HG03064 (cell line): ENCODE measurements around the gene NEK10.
"Not testable (repeated sequence)": the region's sequence is repeated elsewhere in the genome, so short reads cannot be mapped to it uniquely, and the experiment has no call there.

Experiments used
- ATAC-seq: cut with Tn5 transposase; IDR thresholded peaks from one replicate; pipeline ENCODE4 v1.9.1; 2021; ENCODE audit warnings: low read depth; ENCODE audit not compliant: unreplicated experiment

Gene NEK10

GRCh38 chr3:27354588-27355203 lies 14.5 kb downstream of the NEK10 start:
- ATAC-seq: no peak

DNA sequence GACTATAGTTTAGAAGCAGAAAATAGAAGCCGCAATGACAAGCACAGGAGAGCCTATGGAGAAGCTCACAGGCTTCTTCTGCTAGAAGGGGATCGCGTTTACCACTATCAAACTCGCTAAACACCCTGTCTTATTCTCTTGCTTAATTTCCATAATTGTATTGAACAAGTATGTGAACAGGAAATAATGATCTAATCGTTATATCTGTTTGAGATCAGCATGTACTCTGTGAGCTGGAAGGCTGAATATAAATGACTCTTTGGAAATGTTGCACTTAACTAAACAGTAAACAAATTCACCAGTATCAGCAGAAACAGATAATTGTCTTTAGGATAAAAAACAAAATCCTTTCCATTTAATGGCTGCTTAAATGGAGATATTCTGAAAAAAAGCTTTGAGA lies 15.0 kb downstream of the NEK10 start:
- ATAC-seq: no peak

DNA sequence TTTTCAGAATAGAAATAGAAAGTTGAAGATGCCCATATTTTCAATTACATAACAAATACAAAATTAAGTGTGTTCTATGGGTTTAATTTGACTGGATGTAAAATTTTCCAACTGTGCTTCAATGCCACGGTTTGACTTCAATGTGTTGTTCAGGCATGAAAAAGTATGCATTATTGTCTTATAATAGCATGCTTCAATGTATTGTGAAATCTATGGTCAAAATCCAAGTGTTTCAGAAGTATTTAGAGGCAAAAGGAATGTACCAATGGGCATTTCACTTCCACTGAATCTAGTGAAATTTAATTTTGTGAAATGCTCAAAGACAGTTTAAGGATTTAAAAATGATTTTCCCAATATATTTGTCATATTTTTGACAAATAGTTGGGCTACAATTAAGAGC lies 16.0 kb downstream of the NEK10 start:
- ATAC-seq: no peak

GRCh38 chr3:27352047-27352446 lies 17.1 kb downstream of the NEK10 start:
- no peak for ATAC-seq

GRCh38 chr3:27349832-27350231 lies 19.4 kb downstream of the NEK10 start:
- ATAC-seq: peak; percentile 58

DNA sequence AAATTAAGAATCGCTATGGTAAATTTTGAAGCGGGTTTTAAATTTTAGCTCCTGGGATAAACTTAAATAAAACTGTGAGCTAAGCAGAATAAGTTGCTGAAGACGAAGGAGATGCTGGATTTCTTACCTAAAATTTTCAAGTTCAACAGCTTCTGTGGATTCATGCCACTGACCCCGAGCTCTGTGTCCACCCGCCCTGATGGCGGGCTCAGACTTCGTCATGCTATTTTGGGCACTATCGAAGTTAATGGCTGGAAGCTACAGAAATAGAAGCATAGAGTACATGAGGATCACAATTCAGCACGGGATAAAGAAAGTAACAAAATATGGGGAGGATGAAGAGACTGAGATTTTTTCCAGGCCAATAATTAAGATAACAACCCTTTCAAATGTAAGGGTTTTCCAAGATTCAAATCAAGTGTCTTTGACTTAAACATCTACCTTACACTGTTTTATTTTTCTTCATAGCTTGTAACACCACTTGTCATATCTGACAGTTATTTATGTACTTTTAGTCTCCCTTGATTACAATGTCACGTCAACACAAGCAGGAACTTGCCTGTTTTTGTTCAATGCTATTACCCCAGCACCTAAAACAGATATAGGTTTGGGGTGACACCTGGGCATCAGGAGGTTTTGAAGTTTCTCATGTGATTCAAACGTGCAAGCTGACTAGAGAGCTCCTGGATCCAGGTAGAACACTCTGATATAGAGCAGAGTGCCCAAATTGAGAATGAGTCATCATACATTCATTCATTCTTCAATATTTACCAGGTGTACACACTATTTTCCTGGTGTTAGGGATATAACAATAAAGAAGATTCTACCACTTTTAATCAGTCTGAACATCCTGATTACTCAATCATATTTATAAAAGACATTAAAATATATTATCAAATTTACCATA lies 23.0 kb downstream of the NEK10 start:
- no peak for ATAC-seq

GRCh38 chr3:27345493-27345892 lies 23.7 kb downstream of the NEK10 start:
- ATAC-seq: no peak

- no peak for ATAC-seq
Measured at GRCh38 chr3:27345045-27345444, 24.1 kb downstream of the NEK10 start.

- no peak for ATAC-seq
Measured at GRCh38 chr3:27344192-27344591, 25.0 kb downstream of the NEK10 start.

DNA sequence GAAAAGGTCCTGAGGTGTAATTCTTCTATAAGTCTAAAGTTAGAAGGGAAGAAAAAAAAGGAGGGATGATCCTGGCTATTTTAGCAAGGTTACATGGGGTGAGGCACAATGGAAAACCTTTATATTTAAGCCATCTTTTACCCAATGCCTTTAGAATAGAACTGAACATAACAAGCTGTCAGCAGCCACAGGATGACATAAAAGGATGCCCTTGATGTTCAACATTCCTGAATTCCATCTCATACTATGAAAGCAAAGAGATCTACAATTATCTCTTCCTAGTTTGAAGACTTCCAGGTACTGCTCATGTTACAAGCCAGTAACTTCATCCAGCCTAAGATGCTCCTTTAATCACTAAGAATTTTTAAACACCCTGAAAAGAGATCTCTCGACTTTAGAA lies 26.9 kb downstream of the NEK10 start:
- no peak for ATAC-seq

- ATAC-seq: peak; percentile 86
Measured at GRCh38 chr3:27340534-27340933, 28.6 kb downstream of the NEK10 start.

DNA sequence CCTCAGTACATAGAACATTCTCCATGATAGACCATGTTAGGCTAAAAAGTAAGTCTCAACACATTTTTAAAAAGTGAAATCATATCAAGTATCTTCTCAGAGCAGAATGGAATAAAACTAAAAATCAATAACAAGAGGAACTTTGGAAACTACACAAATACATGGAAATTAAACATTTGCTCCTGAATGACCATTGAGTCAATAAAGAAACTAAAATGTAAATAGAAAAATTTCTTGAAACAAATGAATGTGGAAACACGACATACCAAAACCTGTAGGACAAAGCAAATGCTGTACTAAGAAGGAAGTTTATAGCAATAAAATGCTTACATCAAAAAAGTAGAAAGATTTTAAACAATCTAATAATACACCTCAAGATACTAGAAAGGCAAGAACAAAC lies 33.6 kb downstream of the NEK10 start:
- no peak for ATAC-seq

- ATAC-seq: no peak
Measured at GRCh38 chr3:27333843-27334242, 35.3 kb downstream of the NEK10 start.

DNA sequence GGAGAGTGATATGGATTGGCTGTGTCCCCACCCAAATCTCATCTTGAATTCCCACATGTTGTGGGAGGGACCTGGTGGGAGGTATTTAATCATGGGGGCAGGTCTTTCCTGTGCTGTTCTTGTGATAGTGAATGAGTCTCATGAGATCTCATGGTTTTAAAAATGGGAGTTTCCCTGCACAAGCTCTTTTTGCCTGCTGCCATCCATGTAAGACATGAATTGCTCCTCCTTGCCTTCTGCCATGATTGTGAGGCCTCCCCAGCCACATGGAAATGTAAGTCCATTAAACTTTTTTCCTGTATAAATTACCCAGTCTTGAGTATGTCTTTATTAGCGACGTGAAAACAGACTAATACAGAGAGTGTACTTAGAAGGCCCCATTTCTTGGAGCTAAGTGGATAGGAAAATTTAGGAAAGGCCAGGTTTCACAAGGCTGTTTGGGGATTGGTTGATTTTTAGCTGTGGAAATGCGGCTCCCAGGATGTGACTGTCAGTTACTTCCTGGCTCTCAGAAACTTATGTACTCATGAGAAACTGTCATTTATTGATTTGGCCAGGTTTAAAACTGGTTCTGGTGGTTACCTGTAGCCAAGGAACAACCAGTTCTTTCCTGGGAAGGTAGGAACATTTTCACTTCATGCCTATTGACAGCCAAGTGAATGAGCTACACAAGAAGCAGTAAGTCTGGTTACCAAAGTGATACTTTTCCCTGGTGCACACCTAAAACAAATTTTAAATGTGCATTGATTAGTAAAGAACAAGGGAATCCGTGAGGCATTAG lies 40.0 kb downstream of the NEK10 start:
- not testable (repeated sequence) for ATAC-seq

GRCh38 chr3:27326629-27327545 lies 42.3 kb downstream of the NEK10 start:
- no peak for ATAC-seq

DNA sequence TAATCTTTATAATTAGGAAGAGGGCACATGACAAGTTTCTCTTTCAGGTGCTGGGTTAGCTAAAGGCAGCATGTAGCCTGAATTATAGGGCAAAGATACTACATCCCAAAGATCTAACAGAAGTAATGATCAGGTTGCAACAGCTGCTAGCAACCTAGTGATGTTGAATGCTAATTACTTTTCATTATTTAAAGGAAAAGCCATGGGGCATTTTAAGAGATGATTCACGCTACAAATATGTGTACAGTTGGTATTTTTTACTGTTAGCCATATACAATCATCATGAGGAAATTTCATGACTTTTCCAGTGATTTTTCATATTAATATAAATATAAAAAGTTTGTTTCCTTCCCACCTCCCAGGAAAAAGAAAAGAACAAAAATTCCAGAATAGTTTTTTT lies 43.0 kb downstream of the NEK10 start:
- ATAC-seq: no peak

DNA sequence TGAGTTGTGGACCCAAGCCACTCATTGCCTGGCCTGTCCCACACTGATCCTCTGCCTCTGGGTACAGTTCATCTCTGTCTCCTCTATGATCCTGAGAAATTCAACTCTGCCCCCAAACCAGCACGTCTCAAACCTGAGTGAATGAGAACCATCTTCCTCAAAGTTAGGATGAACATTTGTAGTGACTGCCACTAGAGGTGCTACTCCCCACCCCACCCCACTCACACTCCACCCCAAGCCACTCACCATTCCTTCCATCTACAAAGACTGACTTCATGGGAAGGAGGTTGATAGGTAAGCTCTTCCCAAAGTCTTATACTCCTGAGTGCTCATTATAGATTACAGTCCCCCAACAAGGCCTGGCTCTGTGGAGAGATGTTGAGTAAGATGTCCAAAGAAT lies 43.8 kb downstream of the NEK10 start:
- ATAC-seq: no peak

DNA sequence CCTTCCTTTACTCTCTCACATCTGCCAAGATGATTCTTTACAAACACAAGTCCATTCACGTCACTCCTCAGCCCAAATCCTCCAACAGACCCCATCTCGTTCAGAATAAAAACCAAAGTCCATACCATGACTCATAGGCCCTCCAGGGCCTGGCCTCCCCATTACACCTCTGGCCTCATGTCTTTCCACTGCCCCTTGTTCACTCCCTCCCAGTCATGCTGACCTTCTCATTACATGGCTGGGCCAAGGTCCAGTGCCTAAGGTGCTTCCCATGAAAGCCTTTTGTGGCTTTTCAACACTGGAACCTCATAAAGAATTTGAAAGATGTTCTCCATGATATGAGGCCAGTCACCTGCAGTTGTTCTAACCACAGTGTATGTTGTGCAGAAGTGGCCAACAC lies 44.5 kb downstream of the NEK10 start:
- ATAC-seq: no peak

DNA sequence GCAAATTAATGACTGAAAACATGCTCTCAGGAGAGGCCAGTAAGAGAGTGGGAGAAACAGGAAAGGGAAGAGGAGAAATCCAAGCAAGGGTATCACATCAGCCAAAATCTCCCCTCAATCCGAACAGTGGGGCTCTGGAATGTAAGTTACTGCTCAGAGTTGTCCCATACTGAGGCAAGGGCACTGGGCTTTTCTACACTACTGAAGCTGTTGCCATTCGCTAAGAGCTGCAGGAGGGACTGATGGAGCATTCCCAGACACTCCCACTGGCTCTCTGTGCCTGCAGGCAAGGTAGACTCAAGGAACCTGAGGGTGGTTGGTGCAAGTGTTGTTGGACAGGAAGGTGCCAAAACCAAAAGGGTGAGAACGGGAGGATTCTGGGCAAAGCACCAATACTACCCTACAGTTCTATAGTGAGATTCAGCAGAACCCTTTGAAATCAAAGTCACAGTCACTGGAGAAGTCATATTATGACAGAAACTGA lies 46.1 kb downstream of the NEK10 start:
- ATAC-seq: no peak

DNA sequence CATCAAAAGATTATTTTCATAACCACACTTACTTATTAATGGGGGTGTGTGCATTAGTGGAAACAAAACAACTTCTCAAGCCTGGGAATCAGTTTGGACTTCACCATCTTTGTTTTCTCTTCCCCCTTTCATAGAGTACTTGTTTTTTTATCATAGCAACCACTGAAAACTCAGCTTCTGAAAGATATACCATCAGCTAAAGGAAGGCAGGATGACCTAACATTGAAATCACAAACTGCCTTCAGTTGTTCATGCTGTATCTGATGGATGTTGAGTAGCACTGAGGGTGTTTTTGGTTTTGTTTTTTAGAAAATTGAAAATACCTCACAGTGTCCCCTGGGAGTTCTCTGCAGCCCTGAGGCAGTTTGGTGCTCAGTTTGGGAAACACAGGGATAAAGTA lies 46.5 kb downstream of the NEK10 start:
- no peak for ATAC-seq
